Upper lobe of right lung (tissue), 1 donor: ENCODE data around the gene IL16. TPM values are rescaled to one million over a fixed set of nuclear protein-coding genes. Genes with fewer than 3 reads are reported as not detected.

Experiments used
- ATAC-seq: fragments of 200-7000 bp; cut with Tn5 transposase; one replicate; pipeline ENCODE4 v1.9.1; 2020; ENCODE audit warnings: mild to moderate bottlenecking, moderate library complexity
- DNase-seq: peaks from one replicate; pipeline ENCODE4 v3.0.0-alpha.2; 2020
- H3K27ac ChIP-seq: fragments of 200-600 bp; one replicate; pipeline ENCODE4 v1.8.0; 2022
- H3K27me3 ChIP-seq: fragments of 200-600 bp; one replicate; pipeline ENCODE4 v1.8.0; 2022; ENCODE audit warnings: mild to moderate bottlenecking
- H3K36me3 ChIP-seq: fragments of 200-600 bp; one replicate; pipeline ENCODE4 v1.8.0; 2022
- H3K4me1 ChIP-seq: fragments of 200-600 bp; one replicate; pipeline ENCODE4 v1.8.0; 2022
- H3K4me3 ChIP-seq: fragments of 200-600 bp; one replicate; pipeline ENCODE4 v1.8.0; 2022; ENCODE audit warnings: mild to moderate bottlenecking
- H3K9me3 ChIP-seq: fragments of 200-600 bp; one replicate; pipeline ENCODE4 v1.8.0; 2022
- intact Hi-C: fragments of 100-400 bp; cut with DNase I; formaldehyde crosslinking; loops from one replicate; pipeline ENCODE4 v1.11.0; 2022
- total RNA-seq: library from RNA; stranded (reverse); fragmentation: NEBNext Ultra II Directional; extraction: Animal tissue kit (Norgen Biotek cat#: 25700); gene quantifications from one replicate; pipeline ENCODE4 v1.2.1, GENCODE V29; 2021
- TF ChIP-seq, protein P1 (sequence below): fragments of 200-600 bp; IDR thresholded peaks from one replicate; pipeline ENCODE4 v1.8.0; 2022; ENCODE audit warnings: antibody characterized with exemption
- donor health status: DM: no; HTN: yes; CAD: no; lungs with severe emphysema.

The IL16 gene
- total RNA-seq, 1 donor from 2014 or later, result 39.3 TPM

DNA sequence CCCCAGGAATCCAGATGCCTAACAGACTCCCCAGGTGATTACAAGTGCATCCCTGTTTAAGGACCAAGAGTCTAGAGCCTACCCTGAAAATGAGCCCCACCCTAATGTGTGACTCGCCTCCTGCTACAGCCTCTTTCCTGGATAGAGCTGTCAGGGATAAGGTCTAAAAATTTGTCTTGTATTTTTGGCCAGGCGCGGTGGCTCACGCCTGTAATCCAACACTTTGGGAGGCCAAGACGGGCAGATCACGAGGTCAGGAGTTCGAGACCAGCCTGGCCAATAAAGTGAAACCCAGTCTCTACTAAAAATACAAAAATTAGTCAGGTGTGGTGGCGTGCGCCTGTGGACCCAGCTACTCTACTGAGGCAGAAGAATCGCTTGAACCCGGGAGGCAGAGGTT is 166.1 kb downstream of the IL16 start:
- no peak overlapping the region for H3K27ac ChIP-seq
- intact Hi-C loops, result no loop called here
- no peaks in the 10 kb centered on the region for H3K4me1 ChIP-seq
- DNase-seq (no peak), ATAC-seq (no peak)
- TF ChIP-seq, protein P1, sequence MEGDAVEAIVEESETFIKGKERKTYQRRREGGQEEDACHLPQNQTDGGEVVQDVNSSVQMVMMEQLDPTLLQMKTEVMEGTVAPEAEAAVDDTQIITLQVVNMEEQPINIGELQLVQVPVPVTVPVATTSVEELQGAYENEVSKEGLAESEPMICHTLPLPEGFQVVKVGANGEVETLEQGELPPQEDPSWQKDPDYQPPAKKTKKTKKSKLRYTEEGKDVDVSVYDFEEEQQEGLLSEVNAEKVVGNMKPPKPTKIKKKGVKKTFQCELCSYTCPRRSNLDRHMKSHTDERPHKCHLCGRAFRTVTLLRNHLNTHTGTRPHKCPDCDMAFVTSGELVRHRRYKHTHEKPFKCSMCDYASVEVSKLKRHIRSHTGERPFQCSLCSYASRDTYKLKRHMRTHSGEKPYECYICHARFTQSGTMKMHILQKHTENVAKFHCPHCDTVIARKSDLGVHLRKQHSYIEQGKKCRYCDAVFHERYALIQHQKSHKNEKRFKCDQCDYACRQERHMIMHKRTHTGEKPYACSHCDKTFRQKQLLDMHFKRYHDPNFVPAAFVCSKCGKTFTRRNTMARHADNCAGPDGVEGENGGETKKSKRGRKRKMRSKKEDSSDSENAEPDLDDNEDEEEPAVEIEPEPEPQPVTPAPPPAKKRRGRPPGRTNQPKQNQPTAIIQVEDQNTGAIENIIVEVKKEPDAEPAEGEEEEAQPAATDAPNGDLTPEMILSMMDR, result no peak
- no peaks in the 10 kb centered on the region for H3K9me3 ChIP-seq
- H3K36me3 ChIP-seq, result no peaks in the 10 kb centered on the region
- H3K4me3 ChIP-seq, result no peak overlapping the region
- H3K27me3 ChIP-seq, result no peaks in the 10 kb centered on the region

DNA sequence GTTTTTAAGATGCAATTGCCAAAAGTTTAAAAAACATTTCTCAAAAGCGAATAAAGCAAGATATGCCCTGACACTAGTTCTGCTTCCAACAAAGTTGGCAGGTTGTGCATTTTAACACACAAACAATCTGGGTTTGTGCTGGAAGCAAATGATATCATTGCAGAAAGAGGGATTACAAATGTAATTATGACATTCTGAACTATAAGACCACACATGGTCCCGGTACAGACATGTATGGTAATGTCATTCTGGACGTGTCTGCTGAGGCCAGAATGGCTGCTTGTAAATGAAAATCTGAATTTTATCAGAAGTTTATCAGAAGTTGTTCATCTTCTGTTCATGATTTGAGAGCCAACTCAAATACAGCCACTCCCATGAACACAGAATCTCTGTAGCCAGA is 166.6 kb downstream of the IL16 start:
- no peaks in the 10 kb centered on the region for H3K9me3 ChIP-seq
- no peaks in the 10 kb centered on the region for H3K4me1 ChIP-seq
- H3K36me3 ChIP-seq, result no peaks in the 10 kb centered on the region
- ATAC-seq, result no peak
- no peak overlapping the region for H3K27ac ChIP-seq
- H3K27me3 ChIP-seq, result no peaks in the 10 kb centered on the region
- H3K4me3 ChIP-seq, result no peak overlapping the region
- DNase-seq, result no peak
- TF ChIP-seq, protein P1, result no peak
- intact Hi-C loops, result no loop called here

Other genes with a start within 250 kb of the IL16 start
- 26.7 TPM for gene MESD, start 207.1 kb upstream of the IL16 start, total RNA-seq
- 27.8 TPM for gene TLNRD1, start 196.0 kb upstream of the IL16 start, total RNA-seq
- 1.3 TPM for gene CFAP161, start 62.6 kb upstream of the IL16 start, total RNA-seq
- 5.4 TPM for gene STARD5, start 127.3 kb downstream of the IL16 start, total RNA-seq
- not detected for gene TMC3, start 177.3 kb downstream of the IL16 start, total RNA-seq